Neural cell (in vitro differentiated cells): Measurements from ENCODE around the gene MBNL3. TPM values are rescaled to one million over a fixed set of nuclear protein-coding genes. Genes with fewer than 3 reads are reported as not detected.

ENCODE experiments used
- H2AFZ ChIP-seq: fragments of 200-600, 300-800 bp; sonication (generic), shearing (Covaris generic); 2 replicates; pipeline ENCODE4 v1.6.0; 2014; ENCODE audit warnings: low read depth, mild to moderate bottlenecking, antibody characterized with exemption, low read length, moderate library complexity
- H3F3A ChIP-seq: fragments of 200-600 bp; shearing (Covaris generic); 2 replicates; pipeline ENCODE4 v1.6.1; 2016; ENCODE audit warnings: mild to moderate bottlenecking, moderate library complexity, mixed read lengths, antibody characterized with exemption, low read length; ENCODE audit not compliant: insufficient read depth, poor library complexity, severe bottlenecking
- H3K27ac ChIP-seq: fragments of 200-600, 300-800 bp; sonication (generic), shearing (Covaris generic); 2 replicates; pipeline ENCODE4 v1.5.1; 2014; ENCODE audit warnings: mild to moderate bottlenecking, low read length, moderate library complexity
- H3K27me3 ChIP-seq: fragments of 300-800, 200-600 bp; sonication (generic), shearing (Covaris generic); 2 replicates; pipeline ENCODE4 v1.6.0; 2014; ENCODE audit warnings: mild to moderate bottlenecking, low read depth, low read length, moderate library complexity; ENCODE audit not compliant: insufficient read depth
- H3K36me3 ChIP-seq: fragments of 300-800, 200-600 bp; sonication (generic), shearing (Covaris generic); 2 replicates; pipeline ENCODE4 v1.5.1; 2014; ENCODE audit warnings: mild to moderate bottlenecking, antibody characterized with exemption, low read length, moderate library complexity; ENCODE audit not compliant: insufficient read depth
- H3K4me2 ChIP-seq: fragments of 300-800, 200-600 bp; sonication (generic), shearing (Covaris generic); 2 replicates; pipeline ENCODE4 v1.6.0; 2014; ENCODE audit warnings: mild to moderate bottlenecking, low read length
- H3K4me3 ChIP-seq: fragments of 300-800, 200-600 bp; sonication (generic), shearing (Covaris generic); 2 replicates; pipeline ENCODE4 v1.5.1; 2014; ENCODE audit warnings: mild to moderate bottlenecking, low read length, moderate library complexity
- H3K79me2 ChIP-seq: fragments of 200-600 bp; shearing (Covaris generic); replicated peaks from 2 replicates; pipeline ENCODE4 v1.6.0; 2014; ENCODE audit warnings: mild to moderate bottlenecking, low read length, moderate library complexity; ENCODE audit not compliant: insufficient read depth
- H3K9ac ChIP-seq: fragments of 300-800, 200-600 bp; sonication (generic), shearing (Covaris generic); 2 replicates; pipeline ENCODE4 v1.6.1; 2016; ENCODE audit warnings: mild to moderate bottlenecking, low read length, mixed read lengths
- H3K9me2 ChIP-seq: fragments of 200-600 bp; shearing (Covaris generic); 2 replicates; pipeline ENCODE4 v1.6.1; 2016; ENCODE audit warnings: mild to moderate bottlenecking, low read length, mixed read lengths; ENCODE audit not compliant: insufficient read depth
- H3K9me3 ChIP-seq: fragments of 200-600, 300-800 bp; sonication (generic), shearing (Covaris generic); 2 replicates; pipeline ENCODE4 v1.6.1; 2016; ENCODE audit warnings: mild to moderate bottlenecking, mixed run types, low read length, moderate library complexity, mixed read lengths
- H4K20me1 ChIP-seq: fragments of 200-600 bp; shearing (Covaris generic); 2 replicates; pipeline ENCODE4 v1.6.1; 2016; ENCODE audit warnings: mild to moderate bottlenecking, mixed run types; ENCODE audit not compliant: insufficient read depth
- EP300 ChIP-seq: fragments of 450-650 bp; conservative IDR thresholded peaks from 2 replicates; pipeline ENCODE4 v1.6.1; 2014; ENCODE audit warnings: antibody characterized with exemption, mild to moderate bottlenecking, moderate library complexity; ENCODE audit not compliant: poor library complexity, severe bottlenecking
- EZH2 ChIP-seq: fragments of 200-600, 300-800 bp; shearing (Covaris generic), sonication (generic); IDR thresholded peaks from 2 replicates; pipeline ENCODE4 v1.6.1; 2014; ENCODE audit warnings: antibody characterized with exemption, low read length, borderline replicate concordance, mild to moderate bottlenecking; ENCODE audit not compliant: insufficient read depth, poor library complexity, severe bottlenecking
- MXI1 ChIP-seq: fragments of 450-650 bp; conservative IDR thresholded peaks from 2 replicates; pipeline ENCODE4 v1.6.1; 2014; ENCODE audit warnings: antibody characterized with exemption, mild to moderate bottlenecking; ENCODE audit not compliant: poor library complexity, severe bottlenecking
- POLR2AphosphoS5 ChIP-seq: IDR thresholded peaks from 2 replicates; pipeline ENCODE4 v1.6.1; 2012
- RAD21 ChIP-seq: fragments of 450-650 bp; conservative IDR thresholded peaks from 2 replicates; pipeline ENCODE4 v1.6.1; 2014; ENCODE audit warnings: antibody characterized with exemption, mild to moderate bottlenecking, moderate library complexity
- REST ChIP-seq: IDR thresholded peaks from 2 replicates; pipeline ENCODE4 v1.6.1; 2012; ENCODE audit warnings: borderline replicate concordance
- SMC3 ChIP-seq: fragments of 450-650 bp; conservative IDR thresholded peaks from 2 replicates; pipeline ENCODE4 v1.6.1; 2014; ENCODE audit warnings: antibody characterized with exemption, mild to moderate bottlenecking, moderate library complexity; ENCODE audit not compliant: poor library complexity
- TAF1 ChIP-seq: IDR thresholded peaks from 2 replicates; pipeline ENCODE4 v1.6.1; 2012; ENCODE audit warnings: low read depth
- polyA plus RNA-seq: library from polyadenylated mRNA; depleted of rRNA; stranded (reverse); fragments of >200 nt; gene quantifications from 2 replicates; pipeline ENCODE4 v1.2.3, GENCODE V29; 2014
- TF ChIP-seq, protein P1 (sequence below): fragments of 450-650 bp; IDR thresholded peaks from 2 replicates; pipeline ENCODE4 v1.5.1; 2014; ENCODE audit warnings: antibody characterized with exemption, mild to moderate bottlenecking, moderate library complexity; ENCODE audit not compliant: poor library complexity, severe bottlenecking

Gene MBNL3
- polyA plus RNA-seq, 1 donor from 2014 or later = 0.09 TPM

DNA sequence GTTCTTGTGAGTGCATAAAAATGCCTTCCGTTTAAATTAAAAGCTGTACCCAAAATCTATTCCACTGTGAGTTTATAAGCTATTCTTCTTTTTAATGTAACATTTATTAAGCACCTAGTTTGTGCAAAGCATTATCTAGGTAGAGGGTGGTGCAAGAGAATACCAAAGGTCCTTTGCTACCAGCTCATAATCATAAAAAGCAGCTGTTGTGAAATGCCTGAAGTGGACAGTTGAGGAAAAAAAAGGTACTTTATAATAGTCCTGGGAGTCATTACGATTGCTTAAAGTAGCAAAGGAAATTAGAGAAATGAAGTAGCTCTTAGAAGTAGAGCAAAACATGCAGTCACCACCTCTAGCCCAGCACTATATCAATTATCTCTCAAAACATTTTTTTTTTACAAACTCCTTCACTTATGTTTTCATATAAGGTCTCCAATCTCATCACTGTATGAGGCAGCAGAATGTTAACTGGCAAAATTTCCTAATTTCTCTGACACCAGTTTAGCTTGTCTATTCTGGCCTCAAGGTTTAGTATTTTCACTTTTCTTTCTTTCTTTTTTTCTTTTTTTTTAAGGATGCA, 2.1 kb downstream of the MBNL3 start:
- H2AFZ ChIP-seq = no peak overlapping the region
- no peaks in the 10 kb centered on the region for H3K36me3 ChIP-seq
- no peaks in the 10 kb centered on the region for H3F3A ChIP-seq
- no peak overlapping the region for H3K4me3 ChIP-seq
- H3K9ac ChIP-seq = no peak overlapping the region
- H4K20me1 ChIP-seq = no peaks in the 10 kb centered on the region
- no peak overlapping the region for H3K27ac ChIP-seq
- no peak overlapping the region for H3K4me2 ChIP-seq
- TF ChIP-seq EZH2 = no peak
- no peak for TF ChIP-seq TAF1
- TF ChIP-seq POLR2AphosphoS5 = no peak
- TF ChIP-seq, protein P1, sequence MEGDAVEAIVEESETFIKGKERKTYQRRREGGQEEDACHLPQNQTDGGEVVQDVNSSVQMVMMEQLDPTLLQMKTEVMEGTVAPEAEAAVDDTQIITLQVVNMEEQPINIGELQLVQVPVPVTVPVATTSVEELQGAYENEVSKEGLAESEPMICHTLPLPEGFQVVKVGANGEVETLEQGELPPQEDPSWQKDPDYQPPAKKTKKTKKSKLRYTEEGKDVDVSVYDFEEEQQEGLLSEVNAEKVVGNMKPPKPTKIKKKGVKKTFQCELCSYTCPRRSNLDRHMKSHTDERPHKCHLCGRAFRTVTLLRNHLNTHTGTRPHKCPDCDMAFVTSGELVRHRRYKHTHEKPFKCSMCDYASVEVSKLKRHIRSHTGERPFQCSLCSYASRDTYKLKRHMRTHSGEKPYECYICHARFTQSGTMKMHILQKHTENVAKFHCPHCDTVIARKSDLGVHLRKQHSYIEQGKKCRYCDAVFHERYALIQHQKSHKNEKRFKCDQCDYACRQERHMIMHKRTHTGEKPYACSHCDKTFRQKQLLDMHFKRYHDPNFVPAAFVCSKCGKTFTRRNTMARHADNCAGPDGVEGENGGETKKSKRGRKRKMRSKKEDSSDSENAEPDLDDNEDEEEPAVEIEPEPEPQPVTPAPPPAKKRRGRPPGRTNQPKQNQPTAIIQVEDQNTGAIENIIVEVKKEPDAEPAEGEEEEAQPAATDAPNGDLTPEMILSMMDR = no peak
- TF ChIP-seq MXI1 = no peak
- TF ChIP-seq REST = no peak
- TF ChIP-seq RAD21 = no peak
- peaks cover 31% of the 10 kb centered on the region for H3K27me3 ChIP-seq
- H3K79me2 ChIP-seq = no peaks in the 10 kb centered on the region
- H3K9me2 ChIP-seq = no peaks in the 10 kb centered on the region
- H3K9me3 ChIP-seq = no peaks in the 10 kb centered on the region

DNA sequence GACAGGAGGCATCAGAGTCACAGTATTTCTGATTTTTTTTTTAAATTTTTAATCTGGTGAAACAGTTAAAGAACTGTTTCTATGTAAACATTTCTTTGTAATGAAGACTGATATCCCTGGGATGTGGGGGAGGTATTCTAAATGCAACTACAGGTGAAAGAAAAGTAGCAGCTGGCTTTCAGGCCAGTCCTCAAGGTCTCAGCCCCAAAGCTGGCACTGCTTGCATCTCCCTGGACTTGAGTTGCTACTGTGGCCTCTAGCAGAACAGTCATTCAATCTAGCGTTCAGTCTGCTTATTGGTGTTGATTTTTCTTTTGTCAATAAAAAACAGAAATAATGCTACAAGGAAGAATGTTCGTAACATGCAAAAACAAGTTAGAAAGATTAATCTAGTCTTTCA, 4.9 kb downstream of the MBNL3 start:
- Histone ChIP-seq H3K9me2 (no peaks in the 10 kb centered on the region), H3K79me2 (no peaks in the 10 kb centered on the region), H3K4me3 (no peak overlapping the region), H3K9ac (no peak overlapping the region), H3K4me2 (no peak overlapping the region), H2AFZ (no peak overlapping the region), H3K36me3 (no peaks in the 10 kb centered on the region), H3K9me3 (no peaks in the 10 kb centered on the region), H3F3A (no peaks in the 10 kb centered on the region), H4K20me1 (no peaks in the 10 kb centered on the region), H3K27ac (no peak overlapping the region), H3K27me3 (peaks cover 12% of the 10 kb centered on the region)
- no peak for TF ChIP-seq MXI1
- no peak for TF ChIP-seq SMC3
- TF ChIP-seq, protein P1 = no peak
- no peak for TF ChIP-seq REST
- TF ChIP-seq EP300 = no peak
- TF ChIP-seq TAF1 = no peak
- no peak for TF ChIP-seq POLR2AphosphoS5
- no peak for TF ChIP-seq EZH2
- no peak for TF ChIP-seq RAD21
